SK-N-SH treated with all-trans-retinoic acid at 6 μM for 48 hours (cell line): ENCODE data around the gene RAI14.

Experiments
- ATAC-seq: fragments of 200-7000 bp; cut with Tn5 transposase; 3 replicates; pipeline ENCODE4 v1.9.1; 2020; ENCODE audit warnings: mild to moderate bottlenecking, moderate library complexity
- ARNTL ChIP-seq: fragments of 450-650 bp; formaldehyde crosslinking; IDR thresholded peaks from 2 replicates; pipeline ENCODE4 v1.5.0; 2020; ENCODE audit warnings: low read depth, mild to moderate bottlenecking, moderate library complexity, borderline replicate concordance
- BACH2 ChIP-seq: fragments of 250-450 bp; sonication (Bioruptor Pico); IDR thresholded peaks from 2 replicates; pipeline ENCODE4 v1.9.0; 2021; ENCODE audit warnings: mild to moderate bottlenecking, borderline replicate concordance
- CREB5 ChIP-seq: fragments of 250-450 bp; sonication (Bioruptor Pico); IDR thresholded peaks from 2 replicates; pipeline ENCODE4 v1.5.1; 2020; ENCODE audit warnings: low read depth, mild to moderate bottlenecking, moderate library complexity
- CSDC2 ChIP-seq: fragments of 250-450 bp; sonication (Bioruptor Pico); IDR thresholded peaks from 2 replicates; pipeline ENCODE4 v1.5.0; 2020; ENCODE audit warnings: mild to moderate bottlenecking, moderate library complexity
- CSRNP3 ChIP-seq: fragments of 250-450 bp; sonication (Bioruptor Pico); IDR thresholded peaks from 2 replicates; pipeline ENCODE4 v1.5.1; 2021; ENCODE audit warnings: mild to moderate bottlenecking, moderate library complexity
- ESRRG ChIP-seq: fragments of 250-450 bp; sonication (Bioruptor Pico); IDR thresholded peaks from 2 replicates; pipeline ENCODE4 v1.6.1; 2021; ENCODE audit warnings: mild to moderate bottlenecking
- ISL1 ChIP-seq: fragments of 250-450 bp; sonication (Bioruptor Pico); IDR thresholded peaks from 2 replicates; pipeline ENCODE4 v2.1.2; 2022; ENCODE audit warnings: mild to moderate bottlenecking, moderate library complexity
- OSR1 ChIP-seq: fragments of 250-450 bp; sonication (Bioruptor Pico); IDR thresholded peaks from 2 replicates; pipeline ENCODE4 v1.8.0; 2022; ENCODE audit warnings: moderate library complexity, mild to moderate bottlenecking, inconsistent platforms
- PATZ1 ChIP-seq: fragments of 250-450 bp; sonication (Bioruptor Pico); IDR thresholded peaks from 2 replicates; pipeline ENCODE4 v1.8.0; 2020; ENCODE audit warnings: mild to moderate bottlenecking, moderate library complexity, borderline replicate concordance
- POU6F1 ChIP-seq: fragments of 250-450 bp; sonication (Bioruptor Pico); IDR thresholded peaks from 2 replicates; pipeline ENCODE4 v1.8.0; 2021; ENCODE audit warnings: low read depth, mild to moderate bottlenecking, moderate library complexity, borderline replicate concordance
- PPARA ChIP-seq: fragments of 250-450 bp; sonication (Bioruptor Pico); IDR thresholded peaks from 2 replicates; pipeline ENCODE4 v1.5.0; 2020; ENCODE audit warnings: mild to moderate bottlenecking, borderline replicate concordance
- RARB ChIP-seq: fragments of 250-450 bp; sonication (Bioruptor Pico); IDR thresholded peaks from 2 replicates; pipeline ENCODE4 v1.8.0; 2021; ENCODE audit warnings: mild to moderate bottlenecking, moderate library complexity
- SNAI2 ChIP-seq: fragments of 250-450 bp; sonication (Bioruptor Pico); IDR thresholded peaks from 2 replicates; pipeline ENCODE4 v1.5.0; 2020; ENCODE audit warnings: mild to moderate bottlenecking, moderate library complexity
- TCF4 ChIP-seq: fragments of 250-450 bp; sonication (Bioruptor Pico); IDR thresholded peaks from 2 replicates; pipeline ENCODE4 v1.8.0; 2021; ENCODE audit warnings: mild to moderate bottlenecking, moderate library complexity, borderline replicate concordance
- TOX ChIP-seq: fragments of 250-450 bp; sonication (Bioruptor Pico); IDR thresholded peaks from 2 replicates; pipeline ENCODE4 v1.8.0; 2021; ENCODE audit warnings: mild to moderate bottlenecking, moderate library complexity, borderline replicate concordance
- ZC3H10 ChIP-seq: fragments of 250-450 bp; sonication (Bioruptor Pico); IDR thresholded peaks from 2 replicates; pipeline ENCODE4 v1.5.1; 2021; ENCODE audit warnings: mild to moderate bottlenecking, moderate library complexity
- ZFP3 ChIP-seq: fragments of 250-450 bp; sonication (Bioruptor Pico); IDR thresholded peaks from 2 replicates; pipeline ENCODE4 v1.5.0; 2020; ENCODE audit warnings: mild to moderate bottlenecking, moderate library complexity
- ZFP30 ChIP-seq: fragments of 450-650 bp; formaldehyde crosslinking; IDR thresholded peaks from 2 replicates; pipeline ENCODE4 v1.5.0; 2022; ENCODE audit warnings: mild to moderate bottlenecking, moderate library complexity
- ZNF565 ChIP-seq: fragments of 450-650 bp; formaldehyde crosslinking; conservative IDR thresholded peaks from 2 replicates; pipeline ENCODE4 v1.5.0; 2020; ENCODE audit warnings: low read depth, mild to moderate bottlenecking, moderate library complexity
- ZNF70 ChIP-seq: fragments of 450-650 bp; formaldehyde crosslinking; IDR thresholded peaks from 2 replicates; pipeline ENCODE4 v1.5.0; 2020; ENCODE audit warnings: mild to moderate bottlenecking, moderate library complexity
- ZNF8 ChIP-seq: fragments of 450-650 bp; formaldehyde crosslinking; IDR thresholded peaks from 2 replicates; pipeline ENCODE4 v1.5.0; 2020; ENCODE audit warnings: mild to moderate bottlenecking, moderate library complexity

Gene RAI14

GRCh38 chr5:34626751-34627150, 29.4 kb upstream of the RAI14 start:
- no peak for ATAC-seq
- TF ChIP-seq ZC3H10 (CRISPR knock-in tag): no peak
- no peak for TF ChIP-seq ARNTL (CRISPR knock-in tag)

- TF ChIP-seq RARB (CRISPR knock-in tag): no peak
- TF ChIP-seq CSRNP3 (CRISPR knock-in tag): no peak
- no peak for TF ChIP-seq CSDC2 (CRISPR knock-in tag)
- TF ChIP-seq ARNTL (CRISPR knock-in tag): no peak
- TF ChIP-seq ESRRG (CRISPR knock-in tag): no peak
- TF ChIP-seq ZFP30 (CRISPR knock-in tag): no peak
- TF ChIP-seq ZNF565 (CRISPR knock-in tag): no peak
- TF ChIP-seq BACH2 (CRISPR knock-in tag): no peak
- no peak for TF ChIP-seq PATZ1 (CRISPR knock-in tag)
- no peak for TF ChIP-seq ZFP3 (CRISPR knock-in tag)
- TF ChIP-seq ISL1: no peak
- TF ChIP-seq TCF4 (CRISPR knock-in tag): no peak
- no peak for TF ChIP-seq CREB5 (CRISPR knock-in tag)
- no peak for TF ChIP-seq ZNF70 (CRISPR knock-in tag)
- TF ChIP-seq SNAI2 (CRISPR knock-in tag): no peak
- peak; percentile 72 for ATAC-seq
These were observed 28.3 kb upstream of the RAI14 start for GRCh38 chr5:34627794-34628193.

- no peak for ATAC-seq
- no peak for TF ChIP-seq ZNF565 (CRISPR knock-in tag)
- TF ChIP-seq ZNF70 (CRISPR knock-in tag): no peak
- no peak for TF ChIP-seq CSDC2 (CRISPR knock-in tag)
- TF ChIP-seq TOX (CRISPR knock-in tag): no peak
- TF ChIP-seq ZFP30 (CRISPR knock-in tag): no peak
- no peak for TF ChIP-seq CSRNP3 (CRISPR knock-in tag)
- TF ChIP-seq CREB5 (CRISPR knock-in tag): no peak
- no peak for TF ChIP-seq BACH2 (CRISPR knock-in tag)
- no peak for TF ChIP-seq POU6F1 (CRISPR knock-in tag)
- TF ChIP-seq TCF4 (CRISPR knock-in tag): no peak
- no peak for TF ChIP-seq ZNF8 (CRISPR knock-in tag)
- no peak for TF ChIP-seq ZC3H10 (CRISPR knock-in tag)
- no peak for TF ChIP-seq ESRRG (CRISPR knock-in tag)
- TF ChIP-seq PATZ1 (CRISPR knock-in tag): no peak
- TF ChIP-seq OSR1 (CRISPR knock-in tag): no peak
- TF ChIP-seq PPARA: no peak
- TF ChIP-seq RARB (CRISPR knock-in tag): no peak
- TF ChIP-seq, all 23 proteins: peak for 0
These were observed 27.8 kb upstream of the RAI14 start for GRCh38 chr5:34628373-34628772.
